ENCODE data around the gene PNP. TPM values are rescaled to one million over a fixed set of nuclear protein-coding genes. Genes with fewer than 3 reads are reported as not detected.

Gene PNP
- total and polyA plus RNA-seq, 10 of the 15 experiments (the other 5 are each of a cell fraction or from before 2014, with no cell fraction given), result 103 to 215 (median 138) TPM

DNA sequence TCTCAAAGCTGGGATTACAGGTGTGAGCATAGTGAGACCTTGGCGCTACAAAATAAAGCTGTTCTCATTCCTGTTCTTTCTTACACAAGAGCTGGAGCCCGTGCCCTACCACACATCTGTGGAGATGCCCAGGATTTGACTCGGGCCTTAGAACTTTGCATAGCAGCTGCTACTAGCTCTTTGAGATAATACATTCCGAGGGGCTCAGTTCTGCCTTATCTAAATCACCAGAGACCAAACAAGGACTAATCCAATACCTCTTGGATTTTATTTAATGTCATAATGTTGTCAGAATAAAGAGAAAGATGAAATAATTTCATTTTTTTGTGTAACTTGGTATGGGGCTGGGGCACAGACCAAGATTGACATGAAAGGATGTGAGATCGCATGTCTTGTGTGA lies 7.6 kb downstream of the PNP start:
- 86% methylated on average over 5 of the region's 5 CpGs for WGBS (ENCODE audit: insufficient coverage, insufficient replicate concordance, low lambda C conversion rate, missing lambda C conversion rate)
- TF ChIP-seq KAT2A (conservative IDR thresholded peaks at IDR 0.05; ENCODE audit: control insufficient read depth, low read depth, low read length) (no peak), YBX1 (IDR thresholded peaks at IDR 0.05) (no peak), ZNF384 (IDR thresholded peaks at IDR 0.05; ENCODE audit: borderline replicate concordance, low read depth, low read length) (no peak), KDM1A (IDR thresholded peaks at IDR 0.05; ENCODE audit: borderline replicate concordance) (no peak), STAT1 (conservative IDR thresholded peaks at IDR 0.05) (no peak), RELA (IDR thresholded peaks at IDR 0.05; ENCODE audit: borderline replicate concordance, partially characterized antibody) (no peak), SREBF1 (IDR thresholded peaks at IDR 0.05; ENCODE audit: low read length) (no peak), SP1 (IDR thresholded peaks at IDR 0.05; ENCODE audit: low read depth, low read length) (no peak), WRNIP1 (IDR thresholded peaks at IDR 0.05; ENCODE audit: borderline replicate concordance, low read depth, low read length) (no peak), ZNF24 (IDR thresholded peaks at IDR 0.05) (no peak), PAX8 (IDR thresholded peaks at IDR 0.05) (no peak), NFYB (IDR thresholded peaks at IDR 0.05; ENCODE audit: insufficient read depth, low read depth, low read length) (no peak), ZNF274 (IDR thresholded peaks at IDR 0.05; ENCODE audit: insufficient read depth, insufficient read length) (no peak), IKZF2 (IDR thresholded peaks at IDR 0.05) (no peak), GABPA (IDR thresholded peaks at IDR 0.05; ENCODE audit: low read depth) (no peak), TARDBP (IDR thresholded peaks at IDR 0.05; ENCODE audit: borderline replicate concordance) (no peak), BACH1 (IDR thresholded peaks at IDR 0.05; ENCODE audit: borderline replicate concordance) (no peak), CREB1 (IDR thresholded peaks at IDR 0.05; ENCODE audit: low read depth) (no peak)
- TF ChIP-seq, protein P1, sequence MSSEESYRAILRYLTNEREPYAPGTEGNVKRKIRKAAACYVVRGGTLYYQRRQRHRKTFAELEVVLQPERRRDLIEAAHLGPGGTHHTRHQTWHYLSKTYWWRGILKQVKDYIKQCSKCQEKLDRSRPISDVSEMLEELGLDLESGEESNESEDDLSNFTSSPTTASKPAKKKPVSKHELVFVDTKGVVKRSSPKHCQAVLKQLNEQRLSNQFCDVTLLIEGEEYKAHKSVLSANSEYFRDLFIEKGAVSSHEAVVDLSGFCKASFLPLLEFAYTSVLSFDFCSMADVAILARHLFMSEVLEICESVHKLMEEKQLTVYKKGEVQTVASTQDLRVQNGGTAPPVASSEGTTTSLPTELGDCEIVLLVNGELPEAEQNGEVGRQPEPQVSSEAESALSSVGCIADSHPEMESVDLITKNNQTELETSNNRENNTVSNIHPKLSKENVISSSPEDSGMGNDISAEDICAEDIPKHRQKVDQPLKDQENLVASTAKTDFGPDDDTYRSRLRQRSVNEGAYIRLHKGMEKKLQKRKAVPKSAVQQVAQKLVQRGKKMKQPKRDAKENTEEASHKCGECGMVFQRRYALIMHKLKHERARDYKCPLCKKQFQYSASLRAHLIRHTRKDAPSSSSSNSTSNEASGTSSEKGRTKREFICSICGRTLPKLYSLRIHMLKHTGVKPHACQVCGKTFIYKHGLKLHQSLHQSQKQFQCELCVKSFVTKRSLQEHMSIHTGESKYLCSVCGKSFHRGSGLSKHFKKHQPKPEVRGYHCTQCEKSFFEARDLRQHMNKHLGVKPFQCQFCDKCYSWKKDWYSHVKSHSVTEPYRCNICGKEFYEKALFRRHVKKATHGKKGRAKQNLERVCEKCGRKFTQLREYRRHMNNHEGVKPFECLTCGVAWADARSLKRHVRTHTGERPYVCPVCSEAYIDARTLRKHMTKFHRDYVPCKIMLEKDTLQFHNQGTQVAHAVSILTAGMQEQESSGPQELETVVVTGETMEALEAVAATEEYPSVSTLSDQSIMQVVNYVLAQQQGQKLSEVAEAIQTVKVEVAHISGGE (CRISPR knock-in tag; IDR thresholded peaks at IDR 0.05), result no peak
- TF ChIP-seq, protein P2, sequence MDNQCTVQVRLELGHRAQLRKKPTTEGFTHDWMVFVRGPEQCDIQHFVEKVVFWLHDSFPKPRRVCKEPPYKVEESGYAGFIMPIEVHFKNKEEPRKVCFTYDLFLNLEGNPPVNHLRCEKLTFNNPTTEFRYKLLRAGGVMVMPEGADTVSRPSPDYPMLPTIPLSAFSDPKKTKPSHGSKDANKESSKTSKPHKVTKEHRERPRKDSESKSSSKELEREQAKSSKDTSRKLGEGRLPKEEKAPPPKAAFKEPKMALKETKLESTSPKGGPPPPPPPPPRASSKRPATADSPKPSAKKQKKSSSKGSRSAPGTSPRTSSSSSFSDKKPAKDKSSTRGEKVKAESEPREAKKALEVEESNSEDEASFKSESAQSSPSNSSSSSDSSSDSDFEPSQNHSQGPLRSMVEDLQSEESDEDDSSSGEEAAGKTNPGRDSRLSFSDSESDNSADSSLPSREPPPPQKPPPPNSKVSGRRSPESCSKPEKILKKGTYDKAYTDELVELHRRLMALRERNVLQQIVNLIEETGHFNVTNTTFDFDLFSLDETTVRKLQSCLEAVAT (IDR thresholded peaks at IDR 0.05), result no peak
- ChIA-PET RAD21 (ENCODE audit: unreplicated experiment) (no interaction called here), CTCF (interaction anchor here (0.7 kb wide), 1 partner anchor 150 kb away, joined by 3 read pairs; no protein-coding TSS in a partner anchor), POLR2A (no interaction called here), SMC1A (ENCODE audit: uncharacterized antibody, unreplicated experiment) (interaction anchor here (1.8 kb wide), 1 partner anchor 13 kb away, joined by 10 read pairs; no protein-coding TSS in a partner anchor)
- Histone ChIP-seq H4K20me1 (ENCODE audit: control insufficient read depth, insufficient read depth) (no peaks in the 10 kb centered on the region), H3K9ac (ENCODE audit: control insufficient read depth, insufficient read depth, low read length) (no peak overlapping the region), H3K36me3 (ENCODE audit: control insufficient read depth in 2 of 2, insufficient read depth in 2 of 2, low read length in 1 of 2) (peaks cover 15 to 43% of the 10 kb centered on the region in 2 experiments), H3K4me2 (ENCODE audit: control insufficient read depth, insufficient read depth) (no peak overlapping the region), H2AFZ (ENCODE audit: control insufficient read depth, low read depth, low read length) (no peak overlapping the region), H3K79me2 (ENCODE audit: control insufficient read depth, insufficient read depth, low read length) (peaks cover 7% of the 10 kb centered on the region), H3K27me3 (replicated peaks in 1 of 2; ENCODE audit: control insufficient read depth in 2 of 2, insufficient read depth in 2 of 2, low read length in 1 of 2) (no peaks in the 10 kb centered on the region), H3K9me3 (replicated peaks; ENCODE audit: control insufficient read depth, insufficient read depth, low read length) (no peaks in the 10 kb centered on the region), H3K4me3 (no peak overlapping the region), H3K27ac (ENCODE audit: control insufficient read depth, insufficient read depth) (no peak overlapping the region), H3K4me1 (ENCODE audit: control insufficient read depth, insufficient read depth, low read length) (0 out of 2 replicates have a peak, but pooled peaks cover 2% of the 10 kb centered on the region)
- in situ Hi-C loops (cut with MboI) (no loop called here), intact Hi-C loops (cut with micrococcal nuclease; ENCODE audit: unreplicated experiment) (no loop called here)
- ATAC-seq, result no peak
- FAIRE-seq, result no peak
- no TSS peak for BruUV-seq (replicated peaks)
- no peak for DNase-seq (ENCODE audit: low read depth, low spot score)
